Measurements from ENCODE around the gene UGT1A4. TPM values are rescaled to one million over a fixed set of nuclear protein-coding genes. Genes with fewer than 3 reads are reported as not detected.

Gene UGT1A4
- total and polyA plus RNA-seq, 2 of the 8 experiments (the other 6 are each of a cell fraction or from before 2014, with no cell fraction given), result not detected

GRCh38 chr2:233692648-233693047 is 25.9 kb upstream of the UGT1A4 start, which contains the start of gene UGT1A6 (continued):
- TF ChIP-seq, protein P1, sequence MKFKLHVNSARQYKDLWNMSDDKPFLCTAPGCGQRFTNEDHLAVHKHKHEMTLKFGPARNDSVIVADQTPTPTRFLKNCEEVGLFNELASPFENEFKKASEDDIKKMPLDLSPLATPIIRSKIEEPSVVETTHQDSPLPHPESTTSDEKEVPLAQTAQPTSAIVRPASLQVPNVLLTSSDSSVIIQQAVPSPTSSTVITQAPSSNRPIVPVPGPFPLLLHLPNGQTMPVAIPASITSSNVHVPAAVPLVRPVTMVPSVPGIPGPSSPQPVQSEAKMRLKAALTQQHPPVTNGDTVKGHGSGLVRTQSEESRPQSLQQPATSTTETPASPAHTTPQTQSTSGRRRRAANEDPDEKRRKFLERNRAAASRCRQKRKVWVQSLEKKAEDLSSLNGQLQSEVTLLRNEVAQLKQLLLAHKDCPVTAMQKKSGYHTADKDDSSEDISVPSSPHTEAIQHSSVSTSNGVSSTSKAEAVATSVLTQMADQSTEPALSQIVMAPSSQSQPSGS (IDR thresholded peaks at IDR 0.05; ENCODE audit: low read length), result no peak
- no peak for TF ChIP-seq CREB1 (IDR thresholded peaks at IDR 0.05)
